ENCODE data around the gene SMPD2.

SMPD2 gene

GRCh38 chr6:109461733-109462526 is 21.4 kb downstream of the SMPD2 start:
- DNase-seq, result no peak

- no peak for DNase-seq
These were observed 25.2 kb downstream of the SMPD2 start for GRCh38 chr6:109465772-109466171.

- DNase-seq, result no peak
These were observed 25.8 kb downstream of the SMPD2 start for GRCh38 chr6:109466212-109466923.

- no peak for DNase-seq
These were observed 27.2 kb downstream of the SMPD2 start for GRCh38 chr6:109467696-109468095.

GRCh38 chr6:109469591-109470189 is 29.2 kb downstream of the SMPD2 start:
- DNase-seq, result no peak

GRCh38 chr6:109471105-109471810 is 30.7 kb downstream of the SMPD2 start:
- no peak for DNase-seq

- DNase-seq, result no peak
These were observed 31.8 kb downstream of the SMPD2 start for GRCh38 chr6:109472132-109472995.

- no peak for DNase-seq
These were observed 32.6 kb downstream of the SMPD2 start for GRCh38 chr6:109473120-109473519.

GRCh38 chr6:109474995-109475394 is 34.5 kb downstream of the SMPD2 start:
- no peak for DNase-seq

- no peak for DNase-seq
These were observed 35.1 kb downstream of the SMPD2 start for GRCh38 chr6:109475625-109476024.

GRCh38 chr6:109477184-109477583 is 36.7 kb downstream of the SMPD2 start:
- no peak for DNase-seq

GRCh38 chr6:109477725-109478124 is 37.2 kb downstream of the SMPD2 start:
- DNase-seq, result no peak

GRCh38 chr6:109478222-109478805 is 37.8 kb downstream of the SMPD2 start:
- no peak for DNase-seq

- no peak for DNase-seq
These were observed 38.5 kb downstream of the SMPD2 start for GRCh38 chr6:109478841-109479624.

GRCh38 chr6:109480993-109481480 is 40.5 kb downstream of the SMPD2 start:
- DNase-seq, result no peak

GRCh38 chr6:109482905-109483734 is 42.6 kb downstream of the SMPD2 start, which contains the start of gene ZBTB24:
ZBTB24 (minus strand) TSS chr6:109483219; CDS start chr6:109482026, 1,193 bp downstream.
- DNase-seq, result peak; percentile 97

- DNase-seq, result no peak
These were observed 43.2 kb downstream of the SMPD2 start for GRCh38 chr6:109483735-109484057.

GRCh38 chr6:109484122-109484521 is 43.6 kb downstream of the SMPD2 start:
- no peak for DNase-seq

- DNase-seq, result no peak
These were observed 44.9 kb downstream of the SMPD2 start for GRCh38 chr6:109485266-109485935.

All from suppressor macrophage treated with lipopolysaccharide for 4 hours (primary cell).